Activated T-helper 1 cell treated with anti-CD3 and anti-CD28 coated beads, Interleukin-12 subunit alpha, Interleukin-12 subunit beta, Interleukin-2, Interleukin-4 antibody, amounts not matched to agents 30 ng/mL and 10 ng/mL and 1 ng/mL, durations not matched to agents 14 hours and 24 hours and 36 hours (primary cell): ENCODE measurements around the gene BTRC. TPM values are rescaled to one million over a fixed set of nuclear protein-coding genes. Genes with fewer than 3 reads are reported as not detected.

Experiments used
- DNase-seq: peaks from one replicate; pipeline ENCODE4 v3.0.0; 2021; ENCODE audit warnings: low spot score
- H3K27ac Mint-ChIP-seq: one replicate; pipeline ENCODE4 v1.8.0; 2021; ENCODE audit warnings: mild to moderate bottlenecking, mixed read lengths
- H3K27me3 Mint-ChIP-seq: one replicate; pipeline ENCODE4 v1.8.0; 2022; ENCODE audit warnings: mild to moderate bottlenecking, moderate library complexity, mixed read lengths; ENCODE audit not compliant: insufficient read depth
- H3K36me3 Mint-ChIP-seq: one replicate; pipeline ENCODE4 v1.8.0; 2021; ENCODE audit warnings: low read depth, mixed read lengths
- H3K4me1 Mint-ChIP-seq: one replicate; pipeline ENCODE4 v1.8.0; 2021; ENCODE audit warnings: low read depth, mixed read lengths
- H3K4me3 Mint-ChIP-seq: one replicate; pipeline ENCODE4 v1.8.0; 2021; ENCODE audit warnings: mild to moderate bottlenecking, moderate library complexity, mixed read lengths
- H3K9me3 Mint-ChIP-seq: one replicate; pipeline ENCODE4 v1.8.0; 2021; ENCODE audit warnings: mixed read lengths
- intact Hi-C: fragments of 100-400 bp; cut with micrococcal nuclease; formaldehyde crosslinking; loops from one replicate; pipeline ENCODE4 v1.15.1; 2024
- total RNA-seq: library from RNA; stranded (reverse); gene quantifications from 2 replicates; pipeline ENCODE4 v1.2.3, GENCODE V29; 2022

Gene BTRC
- total RNA-seq, 1 donor from 2014 or later = 22.2 TPM

DNA sequence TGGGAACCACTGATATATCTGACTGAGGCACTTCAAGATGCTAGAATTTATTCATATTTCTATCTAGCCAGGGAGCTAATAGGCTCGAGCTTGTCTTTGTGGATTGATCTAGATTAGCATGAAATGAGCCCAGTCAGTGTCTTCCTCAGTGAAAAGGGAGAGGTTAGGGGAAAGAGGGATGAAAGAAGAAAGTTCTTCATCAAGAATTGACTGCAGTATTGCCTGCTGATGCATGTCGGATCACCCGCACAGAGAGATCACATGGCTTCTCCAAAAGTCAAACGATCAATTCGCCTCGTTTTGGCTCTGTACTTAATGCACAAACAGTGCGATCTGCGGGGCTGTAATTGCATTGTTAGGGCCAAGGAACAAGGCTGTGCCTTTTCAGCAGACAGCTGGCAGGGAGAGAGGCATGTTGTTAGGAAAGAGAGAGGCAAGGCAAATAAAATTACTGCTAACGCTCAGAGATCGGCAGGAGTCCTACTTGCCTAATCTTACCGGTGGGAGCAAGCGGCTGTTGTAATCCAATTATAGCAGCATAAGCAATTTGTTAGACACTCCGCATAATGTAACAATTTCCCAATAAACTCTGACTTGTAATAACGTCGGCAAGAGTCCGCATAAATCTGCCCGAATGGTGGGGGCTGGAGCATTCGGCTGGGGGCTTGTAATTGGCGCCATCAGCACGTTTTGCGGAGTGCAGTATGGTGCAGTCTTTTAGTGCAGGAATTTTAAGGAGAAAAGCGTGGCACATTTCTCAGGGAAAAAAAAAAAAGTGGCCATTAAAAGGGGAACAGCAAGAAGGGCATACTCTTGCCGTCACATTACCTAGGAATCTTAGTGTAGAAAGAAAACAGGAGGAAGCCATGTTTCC lies 132.0 kb downstream of the BTRC start:
- H3K4me3 Mint-ChIP-seq = no peak overlapping the region
- intact Hi-C loops = no loop called here
- DNase-seq = no peak
- peaks cover 5% of the 10 kb centered on the region for H3K36me3 Mint-ChIP-seq
- H3K27ac Mint-ChIP-seq = no peak overlapping the region
- H3K9me3 Mint-ChIP-seq = no peaks in the 10 kb centered on the region
- no peaks in the 10 kb centered on the region for H3K4me1 Mint-ChIP-seq
- H3K27me3 Mint-ChIP-seq = peaks cover 10% of the 10 kb centered on the region

DNA sequence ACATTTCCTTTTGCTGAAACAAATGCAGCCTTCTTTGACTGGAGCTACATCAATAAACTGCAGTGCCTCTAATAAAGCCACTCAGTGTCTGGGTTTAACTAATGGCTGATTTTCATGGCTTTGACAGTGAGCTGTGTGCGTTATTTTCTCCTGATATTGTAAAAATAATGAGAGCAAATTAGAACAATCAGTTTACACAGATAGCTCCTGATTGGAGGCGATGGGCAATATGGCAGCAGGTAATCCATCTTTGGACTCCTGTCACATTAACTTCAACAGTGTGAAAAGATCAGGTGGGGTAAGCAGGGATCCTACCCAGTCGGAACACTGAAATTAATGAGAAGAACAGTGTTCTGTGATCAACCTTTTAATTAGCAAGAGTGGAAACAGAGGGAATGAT lies 133.4 kb downstream of the BTRC start:
- no peak for DNase-seq
- Mint-ChIP-seq H3K27ac (no peak overlapping the region), H3K9me3 (no peaks in the 10 kb centered on the region), H3K4me3 (no peak overlapping the region), H3K36me3 (no peaks in the 10 kb centered on the region), H3K27me3 (peaks cover 10% of the 10 kb centered on the region), H3K4me1 (no peaks in the 10 kb centered on the region)
- intact Hi-C loops = no loop called here

DNA sequence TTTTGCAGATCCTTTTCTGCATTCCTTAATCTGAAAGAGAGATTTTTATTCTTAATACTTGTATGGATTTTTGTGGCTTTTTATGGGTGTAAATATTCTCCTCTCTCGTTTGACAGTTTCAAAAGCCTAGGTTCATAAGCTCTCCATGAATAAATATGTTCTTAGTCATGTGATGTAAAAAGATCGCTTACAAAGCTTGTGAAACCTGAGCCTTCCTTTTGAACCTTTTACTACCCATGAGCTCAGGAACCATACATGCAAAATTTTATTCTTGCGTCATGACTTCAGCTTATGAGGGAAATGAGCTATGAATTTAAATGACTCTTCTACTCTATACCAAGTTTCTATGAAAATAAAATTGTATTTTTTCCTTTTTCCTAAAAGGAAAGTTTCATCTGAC lies 135.4 kb downstream of the BTRC start:
- H3K27ac Mint-ChIP-seq = no peak overlapping the region
- no peak for DNase-seq
- intact Hi-C loops = no loop called here
- no peaks in the 10 kb centered on the region for H3K4me1 Mint-ChIP-seq
- peaks cover 10% of the 10 kb centered on the region for H3K27me3 Mint-ChIP-seq
- no peaks in the 10 kb centered on the region for H3K36me3 Mint-ChIP-seq
- H3K4me3 Mint-ChIP-seq = no peak overlapping the region
- H3K9me3 Mint-ChIP-seq = no peaks in the 10 kb centered on the region

DNA sequence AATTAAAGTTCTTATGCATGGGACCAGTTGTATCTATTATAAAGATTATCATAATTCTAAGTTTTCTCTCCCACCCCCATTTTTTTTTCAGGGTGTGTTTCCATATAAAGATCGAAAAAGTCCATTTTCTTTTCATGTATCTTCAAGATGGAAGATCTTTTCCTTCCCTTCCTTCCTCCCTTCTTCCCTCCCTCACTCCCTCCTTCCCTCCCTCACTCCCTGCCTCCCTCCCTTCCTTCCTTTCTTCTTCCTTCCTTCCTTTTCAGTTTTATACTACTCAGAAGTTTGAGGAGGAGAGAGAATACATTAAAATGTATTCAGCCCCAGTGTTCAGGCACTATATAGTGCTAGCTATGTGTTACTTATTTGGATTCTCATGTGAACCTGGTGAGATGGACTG lies 136.1 kb downstream of the BTRC start:
- Mint-ChIP-seq H3K4me3 (no peak overlapping the region), H3K9me3 (no peaks in the 10 kb centered on the region), H3K4me1 (no peaks in the 10 kb centered on the region), H3K27me3 (peaks cover 10% of the 10 kb centered on the region), H3K27ac (no peak overlapping the region), H3K36me3 (no peaks in the 10 kb centered on the region)
- intact Hi-C loops = no loop called here
- no peak for DNase-seq

DNA sequence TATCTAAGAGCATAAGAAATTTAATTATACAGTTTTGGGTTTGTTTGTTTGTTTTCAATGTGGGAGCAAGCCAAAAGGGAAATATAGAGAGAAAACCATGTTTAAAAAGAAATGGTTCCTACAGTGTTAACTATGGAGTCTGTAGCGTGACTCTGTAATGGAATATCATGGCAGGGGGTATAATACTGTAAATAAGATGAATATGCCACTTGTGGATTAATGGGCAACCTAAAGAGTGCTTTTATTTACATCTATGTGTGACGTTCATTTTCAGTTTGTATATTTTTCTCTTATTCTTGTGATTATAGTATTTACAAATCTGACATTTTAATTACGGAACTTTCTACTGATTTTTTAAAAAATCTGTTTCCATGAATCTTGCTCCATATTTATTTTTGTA lies 138.2 kb downstream of the BTRC start:
- Mint-ChIP-seq H3K36me3 (no peaks in the 10 kb centered on the region), H3K4me1 (no peaks in the 10 kb centered on the region), H3K9me3 (no peaks in the 10 kb centered on the region), H3K4me3 (no peak overlapping the region), H3K27me3 (peaks cover 5% of the 10 kb centered on the region), H3K27ac (no peak overlapping the region)
- no peak for DNase-seq
- intact Hi-C loops = no loop called here

DNA sequence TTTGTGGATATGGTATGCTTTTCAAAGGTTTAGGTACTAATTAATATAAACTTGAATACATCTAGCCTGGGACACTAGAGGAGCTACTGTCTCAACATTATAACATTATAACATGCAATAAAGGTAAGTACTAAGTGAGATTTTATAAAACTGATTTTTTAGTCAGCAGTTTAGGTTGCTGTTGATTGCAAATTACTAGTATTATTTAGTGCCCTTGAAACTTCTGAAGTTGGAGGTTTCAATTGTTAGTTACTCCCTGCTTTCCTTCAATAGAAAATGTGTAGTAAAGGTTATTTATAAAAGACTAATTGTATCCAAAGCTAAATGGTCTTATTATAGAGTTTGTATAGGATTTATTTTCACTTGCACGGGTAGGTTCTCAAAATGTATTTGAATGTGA lies 138.8 kb downstream of the BTRC start:
- Mint-ChIP-seq H3K4me3 (no peak overlapping the region), H3K9me3 (no peaks in the 10 kb centered on the region), H3K27ac (no peak overlapping the region), H3K36me3 (no peaks in the 10 kb centered on the region), H3K4me1 (no peaks in the 10 kb centered on the region), H3K27me3 (peaks cover 5% of the 10 kb centered on the region)
- intact Hi-C loops = no loop called here
- DNase-seq = no peak

DNA sequence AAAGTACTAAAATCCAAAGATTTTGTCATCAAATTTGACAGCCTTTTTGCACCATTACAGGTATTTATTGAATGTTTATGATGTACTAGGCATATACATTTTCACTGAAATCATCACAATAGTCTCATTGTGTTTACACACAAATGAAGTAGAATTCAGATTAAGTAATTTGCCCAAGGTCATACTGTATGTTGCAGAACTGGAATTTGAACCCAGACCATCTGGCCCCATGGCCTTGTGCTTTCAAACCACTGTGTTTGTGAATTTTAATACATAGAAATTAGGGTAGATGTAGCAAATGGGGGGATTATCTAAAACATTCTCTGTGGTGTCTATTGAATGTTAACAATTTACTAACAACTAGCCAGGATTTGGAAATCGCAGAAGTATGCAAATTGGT lies 139.3 kb downstream of the BTRC start:
- intact Hi-C loops = no loop called here
- DNase-seq = no peak
- no peaks in the 10 kb centered on the region for H3K4me1 Mint-ChIP-seq
- H3K36me3 Mint-ChIP-seq = no peaks in the 10 kb centered on the region
- no peak overlapping the region for H3K27ac Mint-ChIP-seq
- no peak overlapping the region for H3K4me3 Mint-ChIP-seq
- H3K27me3 Mint-ChIP-seq = peaks cover 3% of the 10 kb centered on the region
- no peaks in the 10 kb centered on the region for H3K9me3 Mint-ChIP-seq

DNA sequence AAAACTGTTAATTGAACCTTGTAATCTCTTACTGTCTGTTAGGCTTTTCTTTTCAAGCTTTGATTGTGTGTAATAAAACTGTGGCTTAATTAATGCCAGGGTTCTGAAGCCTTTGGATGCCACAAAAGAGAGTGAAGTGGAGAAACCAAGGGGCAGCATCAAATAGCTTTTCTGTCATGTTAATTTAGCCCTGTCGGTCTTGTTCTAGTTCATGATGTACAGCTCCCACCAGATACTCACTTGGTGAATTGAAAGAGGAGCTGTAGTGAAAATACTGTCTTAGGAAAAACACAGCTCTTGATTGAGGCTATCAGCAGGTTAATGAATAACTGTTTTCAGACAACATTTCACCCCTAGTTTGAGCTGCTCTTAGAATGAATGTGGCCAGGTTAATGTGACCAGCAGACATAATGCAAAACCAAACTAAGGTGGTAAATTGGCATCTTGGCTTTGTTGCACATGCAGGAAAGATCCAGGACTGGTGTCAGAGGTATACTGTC lies 139.9 kb downstream of the BTRC start:
- no peaks in the 10 kb centered on the region for H3K9me3 Mint-ChIP-seq
- H3K4me3 Mint-ChIP-seq = no peak overlapping the region
- peaks cover 2% of the 10 kb centered on the region for H3K27me3 Mint-ChIP-seq
- DNase-seq = no peak
- H3K4me1 Mint-ChIP-seq = no peaks in the 10 kb centered on the region
- no peak overlapping the region for H3K27ac Mint-ChIP-seq
- H3K36me3 Mint-ChIP-seq = no peaks in the 10 kb centered on the region
- intact Hi-C loops = no loop called here

DNA sequence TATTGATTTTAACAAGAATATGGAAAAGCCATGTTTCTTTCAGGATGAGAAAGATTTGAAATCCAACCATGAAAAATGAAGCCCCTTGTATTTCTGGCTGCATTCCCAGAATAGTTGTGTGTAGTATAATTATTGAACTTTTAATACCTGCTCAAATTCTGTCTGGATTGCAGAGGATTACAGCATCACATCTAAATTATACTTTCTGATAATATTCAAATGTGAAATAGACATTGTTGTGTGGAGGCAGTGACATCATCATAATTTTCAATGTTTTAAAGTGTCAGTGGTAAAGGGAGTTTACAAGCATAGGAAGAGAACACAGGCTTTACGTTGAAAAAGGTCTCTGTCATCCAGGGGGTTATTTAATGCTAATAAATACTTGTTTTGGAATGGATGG lies 140.7 kb downstream of the BTRC start:
- no peaks in the 10 kb centered on the region for H3K9me3 Mint-ChIP-seq

DNA sequence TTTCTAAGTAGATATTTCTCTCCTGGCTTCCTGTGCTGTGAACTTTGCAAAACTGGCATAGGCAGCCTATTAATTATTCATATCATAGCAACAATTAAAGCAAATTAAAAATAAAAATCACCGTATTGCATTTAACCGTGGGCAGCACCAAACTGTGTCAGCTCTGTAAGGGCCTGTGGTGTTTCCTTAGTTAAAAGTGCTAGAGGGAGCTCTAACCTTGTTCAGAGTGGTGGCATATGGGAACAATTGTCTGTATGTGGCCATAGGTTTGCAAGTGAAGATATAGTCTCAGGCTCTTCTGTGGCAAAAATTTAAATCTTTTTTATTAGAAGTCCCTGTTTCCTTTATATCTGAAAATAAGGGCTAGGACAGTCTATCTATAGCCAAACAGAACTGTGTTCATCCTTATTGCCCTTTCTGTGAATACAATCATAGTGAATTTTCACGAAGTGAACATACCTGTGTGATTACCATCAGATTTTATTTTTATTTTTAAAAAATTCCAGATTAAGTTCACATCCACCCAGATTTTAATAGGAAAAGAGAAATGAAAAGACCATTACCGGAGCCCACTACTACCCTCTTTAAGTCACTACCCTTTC lies 141.5 kb downstream of the BTRC start:
- intact Hi-C loops = no loop called here
- no peak overlapping the region for H3K4me3 Mint-ChIP-seq
- no peaks in the 10 kb centered on the region for H3K36me3 Mint-ChIP-seq
- H3K4me1 Mint-ChIP-seq = no peaks in the 10 kb centered on the region
- no peaks in the 10 kb centered on the region for H3K27me3 Mint-ChIP-seq
- no peak overlapping the region for H3K27ac Mint-ChIP-seq
- H3K9me3 Mint-ChIP-seq = no peaks in the 10 kb centered on the region
- DNase-seq = no peak

More for the DNA sequence above, 140.7 kb downstream of the BTRC start:
- DNase-seq = no peak
- Mint-ChIP-seq H3K4me1 (no peaks in the 10 kb centered on the region), H3K4me3 (no peak overlapping the region), H3K36me3 (no peaks in the 10 kb centered on the region), H3K27ac (no peak overlapping the region), H3K27me3 (peaks cover 1% of the 10 kb centered on the region)
- intact Hi-C loops = no loop called here

DNA sequence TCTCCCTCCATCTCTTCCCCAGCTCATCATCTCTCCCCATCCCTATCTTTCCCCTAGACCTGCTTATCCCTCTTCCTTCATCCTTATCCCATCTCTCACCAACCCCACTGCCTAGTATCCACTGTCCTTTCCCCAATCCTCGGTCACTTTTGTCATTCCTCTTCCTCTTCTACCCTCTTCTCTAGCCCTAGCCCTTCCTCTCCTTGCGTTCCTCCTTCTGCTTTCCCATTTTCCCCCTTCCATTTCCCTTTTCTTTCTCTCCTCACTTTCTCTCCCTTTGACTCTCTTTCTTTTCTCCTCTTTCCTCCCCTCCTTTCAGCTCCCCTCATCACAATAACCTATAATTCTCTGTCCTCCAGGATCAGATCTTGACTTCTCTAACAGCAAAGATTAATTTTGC lies 150.5 kb downstream of the BTRC start:
- no peak overlapping the region for H3K27ac Mint-ChIP-seq
- H3K4me3 Mint-ChIP-seq = no peak overlapping the region
- no peaks in the 10 kb centered on the region for H3K36me3 Mint-ChIP-seq
- DNase-seq = no peak
- H3K9me3 Mint-ChIP-seq = no peaks in the 10 kb centered on the region
- H3K4me1 Mint-ChIP-seq = no peaks in the 10 kb centered on the region
- intact Hi-C loops = no loop called here
- H3K27me3 Mint-ChIP-seq = peaks cover 5% of the 10 kb centered on the region

DNA sequence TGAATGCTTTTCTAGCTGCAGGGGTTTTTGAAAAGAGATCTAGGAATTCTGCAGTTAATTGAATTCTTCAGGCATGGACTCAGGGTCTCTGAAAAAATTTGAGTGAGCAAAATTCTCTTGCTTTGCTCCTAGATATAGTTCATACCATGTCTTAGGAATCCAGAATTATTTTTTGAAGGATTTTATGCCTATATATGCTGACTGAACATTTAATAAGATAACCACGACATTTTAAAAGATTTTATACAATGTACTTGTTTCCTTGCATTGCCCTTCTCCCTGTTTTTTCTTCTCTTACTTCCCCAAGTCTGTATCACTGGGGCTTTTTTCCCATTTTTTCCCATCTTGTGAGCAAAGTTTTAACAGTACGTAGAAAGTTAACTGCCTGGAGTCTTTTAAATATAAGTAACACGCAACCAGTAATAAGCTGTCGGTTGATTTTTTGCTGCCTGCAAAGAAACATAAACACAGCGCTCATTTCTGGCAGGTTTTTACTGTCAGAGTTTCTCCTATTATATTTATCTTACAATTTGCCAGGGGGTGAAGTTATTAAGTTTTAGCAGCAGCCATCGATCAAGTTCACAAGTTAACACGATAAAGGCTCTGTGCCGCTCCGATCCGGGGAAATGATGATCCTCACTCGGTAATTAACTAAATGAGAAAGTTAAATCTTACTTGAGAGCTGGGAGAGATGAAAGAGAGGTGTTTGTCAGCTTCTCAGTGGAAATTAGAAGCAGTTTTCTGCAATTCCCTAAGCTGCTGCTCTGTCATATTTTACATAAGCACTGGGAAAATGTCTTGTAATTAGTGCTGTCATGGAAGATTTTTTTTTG lies 153.1 kb downstream of the BTRC start:
- Mint-ChIP-seq H3K27me3 (peaks cover 6% of the 10 kb centered on the region), H3K9me3 (no peaks in the 10 kb centered on the region), H3K4me1 (no peaks in the 10 kb centered on the region), H3K27ac (no peak overlapping the region), H3K36me3 (no peaks in the 10 kb centered on the region), H3K4me3 (no peak overlapping the region)
- DNase-seq = no peak
- intact Hi-C loops = no loop called here

DNA sequence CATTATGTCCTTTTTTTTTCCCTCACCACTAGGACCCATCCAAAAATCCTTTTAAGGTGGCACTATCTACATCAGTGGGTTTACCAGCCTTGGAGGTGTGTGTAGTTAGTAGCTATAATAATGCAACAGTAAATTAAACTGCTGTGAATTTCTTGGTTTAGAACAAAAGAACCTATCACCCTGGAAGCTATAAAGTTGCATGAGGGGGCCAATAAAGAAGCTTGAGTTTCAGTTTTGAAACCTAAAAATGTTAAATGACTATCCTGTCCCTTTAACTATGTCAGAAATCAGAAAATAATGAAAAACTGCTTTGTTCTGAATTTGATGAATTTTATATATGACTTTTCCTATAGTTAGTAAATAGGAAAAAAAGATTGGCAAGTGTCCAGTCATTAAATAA lies 153.9 kb downstream of the BTRC start:
- Mint-ChIP-seq H3K36me3 (no peaks in the 10 kb centered on the region), H3K9me3 (no peaks in the 10 kb centered on the region), H3K27ac (no peak overlapping the region), H3K4me1 (no peaks in the 10 kb centered on the region), H3K27me3 (peaks cover 6% of the 10 kb centered on the region), H3K4me3 (no peak overlapping the region)
- intact Hi-C loops = no loop called here
- DNase-seq = no peak
